Upper lobe of left lung (tissue), 4 donors: Measurements from ENCODE around the gene PDCD11.

Source experiments
- EP300 ChIP-seq, 4 donors: sonication (generic); formaldehyde crosslinking; IDR thresholded peaks; one replicate each; pipeline ENCODE4 v1.5.1; 2017; ENCODE audit warnings: antibody characterized with exemption in 4 of 4, control low read depth in 2 of 4
- TF ChIP-seq, protein P1 (sequence below), 6 experiments: fragments of 450-650 bp in 4 of 6; fragments of 200-600 bp in 2 of 6; sonication (generic) in 2 of 6; IDR thresholded peaks; one replicate each; pipeline ENCODE4 v1.5.1; 2016 to 2019; ENCODE audit warnings: antibody characterized with exemption in 6 of 6

DNA sequence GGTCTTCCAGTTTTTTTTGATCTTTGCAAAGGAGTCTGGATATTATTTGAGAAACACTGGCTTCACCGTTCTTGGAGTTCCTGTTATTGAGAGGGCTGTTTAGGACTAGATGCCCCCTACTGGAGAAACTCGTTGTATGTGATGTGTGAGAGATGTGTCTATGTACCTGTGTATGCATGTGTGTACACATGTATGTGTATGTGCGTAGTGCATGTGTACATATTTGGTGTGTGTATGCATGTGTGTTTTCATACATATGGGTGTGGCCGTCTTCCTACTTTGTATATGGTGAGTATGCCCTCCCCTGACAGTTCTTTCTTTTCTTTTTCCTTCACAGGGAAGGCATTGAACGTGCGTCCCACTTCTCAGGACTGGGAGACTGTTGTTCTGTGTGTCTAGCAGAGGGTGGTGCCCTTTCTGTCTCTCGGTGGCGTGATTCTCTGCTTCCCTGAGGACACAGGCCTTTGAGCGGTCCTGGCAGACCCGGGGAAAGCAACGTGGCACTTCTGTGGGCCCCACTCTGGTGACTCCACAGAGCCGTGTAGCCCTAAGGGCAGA, 85.6 kb downstream of the PDCD11 start:
- TF ChIP-seq, protein P1, sequence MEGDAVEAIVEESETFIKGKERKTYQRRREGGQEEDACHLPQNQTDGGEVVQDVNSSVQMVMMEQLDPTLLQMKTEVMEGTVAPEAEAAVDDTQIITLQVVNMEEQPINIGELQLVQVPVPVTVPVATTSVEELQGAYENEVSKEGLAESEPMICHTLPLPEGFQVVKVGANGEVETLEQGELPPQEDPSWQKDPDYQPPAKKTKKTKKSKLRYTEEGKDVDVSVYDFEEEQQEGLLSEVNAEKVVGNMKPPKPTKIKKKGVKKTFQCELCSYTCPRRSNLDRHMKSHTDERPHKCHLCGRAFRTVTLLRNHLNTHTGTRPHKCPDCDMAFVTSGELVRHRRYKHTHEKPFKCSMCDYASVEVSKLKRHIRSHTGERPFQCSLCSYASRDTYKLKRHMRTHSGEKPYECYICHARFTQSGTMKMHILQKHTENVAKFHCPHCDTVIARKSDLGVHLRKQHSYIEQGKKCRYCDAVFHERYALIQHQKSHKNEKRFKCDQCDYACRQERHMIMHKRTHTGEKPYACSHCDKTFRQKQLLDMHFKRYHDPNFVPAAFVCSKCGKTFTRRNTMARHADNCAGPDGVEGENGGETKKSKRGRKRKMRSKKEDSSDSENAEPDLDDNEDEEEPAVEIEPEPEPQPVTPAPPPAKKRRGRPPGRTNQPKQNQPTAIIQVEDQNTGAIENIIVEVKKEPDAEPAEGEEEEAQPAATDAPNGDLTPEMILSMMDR (IDR thresholded peaks at IDR 0.05): peak; percentile 36 to 68 (median 57)
- TF ChIP-seq EP300 (IDR thresholded peaks at IDR 0.05): no peak
